Measurements from ENCODE around the gene FAM237A. TPM values are rescaled to one million over a fixed set of nuclear protein-coding genes. Genes with fewer than 3 reads are reported as not detected.

FAM237A gene
- not detected in 2 replicates for total RNA-seq

GRCh38 chr2:206642075-206643025 is at the start of gene FAM237A:
Gene FAM237A, plus strand, starts transcription at chr2:206642487. Its CDS starts 1,750 bp downstream, at chr2:206644237.

Other genes with a start within 250 kb of the FAM237A start
- 3.4 and 5.5 TPM in 2 replicates for gene ADAM23, start 199.0 kb upstream of the FAM237A start, total RNA-seq
- not detected in 2 replicates for gene DYTN, start 75.9 kb downstream of the FAM237A start, total RNA-seq
- 0.34 and 0.45 TPM in 2 replicates for gene MDH1B, start 122.8 kb downstream of the FAM237A start, total RNA-seq
- gene FASTKD2, start 123.1 kb downstream of the FAM237A start, total RNA-seq: 28.1 and 28.4 TPM in 2 replicates